Memory B cell (primary cell): Measurements from ENCODE around the gene CPA5.

Source experiments
- ATAC-seq: fragments of 150-1000 bp; cut with Tn5 transposase; 2 replicates; pipeline ENCODE4 v1.10.0; 2021; ENCODE audit warnings: low read depth, mild to moderate bottlenecking, moderate library complexity
- DNase-seq, 2 donors: peaks; one replicate each; pipeline ENCODE4 v3.0.0; 2022; ENCODE audit warnings: low spot score in 2 of 2
- H3K27ac Mint-ChIP-seq: one replicate; pipeline ENCODE4 v1.8.0; 2022; ENCODE audit warnings: mild to moderate bottlenecking, moderate library complexity, mixed read lengths
- H3K27me3 Mint-ChIP-seq: one replicate; pipeline ENCODE4 v1.8.0; 2022; ENCODE audit warnings: mixed read lengths
- H3K36me3 Mint-ChIP-seq: one replicate; pipeline ENCODE4 v1.8.0; 2022; ENCODE audit warnings: mild to moderate bottlenecking, mixed read lengths
- H3K4me1 Mint-ChIP-seq: one replicate; pipeline ENCODE4 v1.8.0; 2022; ENCODE audit warnings: mixed read lengths
- H3K4me3 Mint-ChIP-seq: one replicate; pipeline ENCODE4 v1.8.0; 2022; ENCODE audit warnings: mild to moderate bottlenecking, moderate library complexity, mixed read lengths
- H3K9me3 Mint-ChIP-seq: one replicate; pipeline ENCODE4 v1.8.0; 2022; ENCODE audit warnings: mixed read lengths

CPA5 gene

GRCh38 chr7:130344271-130344866, at the start of gene CPA5:
Gene CPA5 (plus strand): TSS chr7:130344816. CDS start chr7:130346486, 1,670 bp downstream.
- H3K4me3 Mint-ChIP-seq = no peak within 1 kb of the TSS
- H3K36me3 Mint-ChIP-seq = no peaks in the 10 kb centered on the region
- H3K27me3 Mint-ChIP-seq = peaks cover 9% of the 10 kb centered on the region
- no peak for DNase-seq
- no peak for ATAC-seq
- H3K27ac Mint-ChIP-seq = no peak within 1 kb of the TSS
- peaks cover 1% of the 10 kb centered on the region for H3K9me3 Mint-ChIP-seq
- no peaks in the 10 kb centered on the region for H3K4me1 Mint-ChIP-seq

GRCh38 chr7:130296221-130296951, 48.2 kb upstream of the CPA5 start:
- H3K27ac Mint-ChIP-seq = no peak overlapping the region
- peaks cover 8% of the 10 kb centered on the region for H3K27me3 Mint-ChIP-seq
- H3K9me3 Mint-ChIP-seq = no peaks in the 10 kb centered on the region
- H3K4me3 Mint-ChIP-seq = no peak overlapping the region
- ATAC-seq (no peak), DNase-seq (no peak)
- H3K4me1 Mint-ChIP-seq = peaks cover 2% of the 10 kb centered on the region
- H3K36me3 Mint-ChIP-seq = no peaks in the 10 kb centered on the region

GRCh38 chr7:130297628-130298543, 46.7 kb upstream of the CPA5 start:
- ATAC-seq (no peak), DNase-seq (no peak)
- Mint-ChIP-seq H3K9me3 (no peaks in the 10 kb centered on the region), H3K4me1 (peaks cover 2% of the 10 kb centered on the region), H3K36me3 (no peaks in the 10 kb centered on the region), H3K27me3 (peaks cover 8% of the 10 kb centered on the region), H3K27ac (no peak overlapping the region), H3K4me3 (no peak overlapping the region)

GRCh38 chr7:130298544-130299326, 45.9 kb upstream of the CPA5 start:
- Mint-ChIP-seq H3K27ac (no peak overlapping the region), H3K9me3 (no peaks in the 10 kb centered on the region), H3K27me3 (peaks cover 7% of the 10 kb centered on the region), H3K36me3 (no peaks in the 10 kb centered on the region), H3K4me3 (no peak overlapping the region), H3K4me1 (peaks cover under 1% of the 10 kb centered on the region)
- ATAC-seq (no peak), DNase-seq (no peak)

GRCh38 chr7:130299866-130300265, 44.8 kb upstream of the CPA5 start:
- no peaks in the 10 kb centered on the region for H3K36me3 Mint-ChIP-seq

GRCh38 chr7:130301501-130302020, 43.1 kb upstream of the CPA5 start:
- DNase-seq = no peak

More at GRCh38 chr7:130299866-130300265, 44.8 kb upstream of the CPA5 start:
- no peaks in the 10 kb centered on the region for H3K9me3 Mint-ChIP-seq
- ATAC-seq = no peak
- H3K4me3 Mint-ChIP-seq = no peak overlapping the region
- H3K4me1 Mint-ChIP-seq = no peaks in the 10 kb centered on the region
- H3K27ac Mint-ChIP-seq = no peak overlapping the region
- DNase-seq = no peak
- peaks cover 7% of the 10 kb centered on the region for H3K27me3 Mint-ChIP-seq

GRCh38 chr7:130302649-130303048, 42.0 kb upstream of the CPA5 start:
- ATAC-seq (no peak), DNase-seq (no peak)
- no peak overlapping the region for H3K27ac Mint-ChIP-seq
- peaks cover 7% of the 10 kb centered on the region for H3K27me3 Mint-ChIP-seq
- no peak overlapping the region for H3K4me3 Mint-ChIP-seq
- no peaks in the 10 kb centered on the region for H3K9me3 Mint-ChIP-seq
- no peaks in the 10 kb centered on the region for H3K36me3 Mint-ChIP-seq
- H3K4me1 Mint-ChIP-seq = no peaks in the 10 kb centered on the region

More at GRCh38 chr7:130301501-130302020, 43.1 kb upstream of the CPA5 start:
- Mint-ChIP-seq H3K27me3 (peaks cover 7% of the 10 kb centered on the region), H3K27ac (no peak overlapping the region), H3K9me3 (no peaks in the 10 kb centered on the region), H3K4me3 (no peak overlapping the region), H3K4me1 (no peaks in the 10 kb centered on the region), H3K36me3 (no peaks in the 10 kb centered on the region)
- ATAC-seq = no peak

GRCh38 chr7:130303127-130303526, 41.5 kb upstream of the CPA5 start:
- H3K36me3 Mint-ChIP-seq = no peaks in the 10 kb centered on the region
- ATAC-seq = no peak
- H3K27me3 Mint-ChIP-seq = peaks cover 8% of the 10 kb centered on the region
- H3K4me3 Mint-ChIP-seq = no peak overlapping the region
- DNase-seq = no peak
- H3K27ac Mint-ChIP-seq = no peak overlapping the region
- H3K9me3 Mint-ChIP-seq = no peaks in the 10 kb centered on the region
- no peaks in the 10 kb centered on the region for H3K4me1 Mint-ChIP-seq

- DNase-seq (no peak), ATAC-seq (no peak)
- Mint-ChIP-seq H3K27me3 (peaks cover 8% of the 10 kb centered on the region), H3K9me3 (no peaks in the 10 kb centered on the region), H3K27ac (no peak overlapping the region), H3K4me3 (no peak overlapping the region), H3K36me3 (no peaks in the 10 kb centered on the region), H3K4me1 (no peaks in the 10 kb centered on the region)
These were observed 41.1 kb upstream of the CPA5 start for GRCh38 chr7:130303551-130303950.

- no peak for ATAC-seq
- Mint-ChIP-seq H3K27ac (no peak overlapping the region), H3K27me3 (peaks cover 8% of the 10 kb centered on the region), H3K9me3 (no peaks in the 10 kb centered on the region), H3K4me3 (no peak overlapping the region), H3K36me3 (no peaks in the 10 kb centered on the region), H3K4me1 (no peaks in the 10 kb centered on the region)
- DNase-seq = no peak
These were observed 40.6 kb upstream of the CPA5 start for GRCh38 chr7:130303982-130304381.

GRCh38 chr7:130304878-130305277, 39.7 kb upstream of the CPA5 start:
- DNase-seq (no peak), ATAC-seq (no peak)
- no peaks in the 10 kb centered on the region for H3K36me3 Mint-ChIP-seq
- H3K9me3 Mint-ChIP-seq = no peaks in the 10 kb centered on the region
- H3K4me1 Mint-ChIP-seq = no peaks in the 10 kb centered on the region
- H3K27me3 Mint-ChIP-seq = peaks cover 8% of the 10 kb centered on the region
- H3K27ac Mint-ChIP-seq = no peak overlapping the region
- H3K4me3 Mint-ChIP-seq = no peak overlapping the region

- no peak overlapping the region for H3K27ac Mint-ChIP-seq
- H3K36me3 Mint-ChIP-seq = no peaks in the 10 kb centered on the region
- H3K9me3 Mint-ChIP-seq = no peaks in the 10 kb centered on the region
- ATAC-seq (no peak), DNase-seq (no peak)
- H3K4me1 Mint-ChIP-seq = no peaks in the 10 kb centered on the region
- H3K27me3 Mint-ChIP-seq = peaks cover 6% of the 10 kb centered on the region
- H3K4me3 Mint-ChIP-seq = no peak overlapping the region
These were observed 39.1 kb upstream of the CPA5 start for GRCh38 chr7:130305433-130306042.

- Mint-ChIP-seq H3K4me1 (no peaks in the 10 kb centered on the region), H3K9me3 (no peaks in the 10 kb centered on the region), H3K27me3 (peaks cover 6% of the 10 kb centered on the region), H3K36me3 (no peaks in the 10 kb centered on the region), H3K4me3 (no peak overlapping the region), H3K27ac (no peak overlapping the region)
- no peak for ATAC-seq
- DNase-seq = no peak
These were observed 34.6 kb upstream of the CPA5 start for GRCh38 chr7:130309986-130310385.
